D721Med (cell line): Measurements from ENCODE around the gene CBX1.

Experiments
- DNase-seq: peaks from one replicate; pipeline ENCODE4 v3.0.0; 2011; ENCODE audit warnings: low spot score; ENCODE audit not compliant: insufficient read length
- FAIRE-seq: peaks from 2 replicates; lab custom pipeline; 2011; peaks lifted over from hg19 to GRCh38; lab: Jason Lieb, UNC
- CTCF ChIP-seq: IDR thresholded peaks from 2 replicates; pipeline ENCODE4 v1.5.1; 2012; ENCODE audit warnings: mild to moderate bottlenecking, control low read depth; ENCODE audit not compliant: insufficient read depth; ENCODE audit errors: missing control alignments

The CBX1 gene

DNA sequence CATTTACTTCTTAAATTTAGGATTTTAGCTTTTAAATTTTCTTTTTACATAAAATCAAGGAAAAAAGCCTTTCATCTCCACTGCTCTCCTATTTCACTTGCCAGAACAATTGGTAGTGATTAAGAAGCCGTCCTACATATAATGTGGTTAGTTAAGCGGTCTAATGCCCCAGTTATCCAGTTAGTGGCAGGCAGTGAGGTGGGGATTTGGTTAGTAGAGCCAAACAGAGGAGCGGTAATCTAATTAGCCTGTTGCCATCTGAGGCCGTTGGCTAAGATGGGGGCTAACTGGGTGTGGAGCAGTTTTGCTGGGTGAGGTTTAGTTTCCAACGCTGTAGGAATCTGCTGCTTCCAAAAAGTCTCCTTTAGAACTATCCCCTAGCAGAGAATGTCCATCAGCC, 28.7 kb upstream of the CBX1 start:
- no peak for TF ChIP-seq CTCF
- FAIRE-seq (no peak), DNase-seq (no peak)

- DNase-seq: no peak
- no peak for TF ChIP-seq CTCF
- no peak for FAIRE-seq
Observed at GRCh38 chr17:48128400-48128799, 27.1 kb upstream of the CBX1 start.

DNA sequence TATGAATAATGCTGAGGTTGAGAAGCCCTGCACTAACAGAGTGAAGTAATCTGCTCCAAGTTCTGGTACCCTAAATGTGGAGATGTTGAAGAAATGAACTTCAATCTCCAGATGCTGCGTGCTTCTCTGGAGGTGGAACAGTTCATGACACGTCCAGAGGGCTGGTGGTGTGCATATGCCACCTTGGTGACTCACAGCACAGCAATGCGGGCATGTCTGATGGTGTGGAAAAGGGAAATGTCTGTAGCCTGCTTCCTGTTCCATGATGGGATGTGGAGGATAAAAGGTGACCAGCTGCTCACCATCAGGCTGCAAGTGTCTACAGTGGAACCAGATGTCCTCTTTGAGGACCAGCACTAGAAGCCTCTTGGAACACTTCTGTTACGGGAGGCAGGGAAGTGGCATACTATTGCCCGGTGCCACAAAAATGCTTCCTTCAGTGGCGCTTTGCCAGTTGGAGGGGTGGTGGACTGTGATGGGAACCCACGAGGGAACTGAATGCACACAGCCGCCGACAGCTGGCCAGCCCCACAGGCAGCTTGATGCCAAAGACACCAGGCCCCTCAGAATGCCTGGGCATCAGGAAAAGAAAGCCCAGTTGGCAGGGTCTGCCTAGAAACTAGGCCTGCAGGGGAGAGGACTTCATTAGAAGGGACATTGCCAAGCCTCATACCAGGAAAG, 26.2 kb upstream of the CBX1 start:
- no peak for TF ChIP-seq CTCF
- DNase-seq: no peak
- no peak for FAIRE-seq

DNA sequence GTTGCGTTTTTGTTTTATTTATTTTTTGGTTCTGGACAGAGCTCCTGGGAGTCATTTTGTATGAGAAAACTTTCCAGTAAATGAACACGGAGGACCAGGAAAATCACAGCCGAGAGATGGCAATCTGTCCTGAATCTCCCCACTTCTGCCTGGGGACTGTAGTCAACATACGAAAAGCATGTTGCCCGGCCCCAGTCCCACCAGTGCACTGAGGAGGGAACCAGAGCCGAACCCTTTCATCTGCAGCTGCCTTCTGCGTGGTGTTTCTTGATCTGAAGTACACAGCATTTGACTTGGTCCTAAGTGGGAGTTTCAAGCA, 25.2 kb upstream of the CBX1 start:
- no peak for TF ChIP-seq CTCF
- FAIRE-seq: no peak
- no peak for DNase-seq

DNA sequence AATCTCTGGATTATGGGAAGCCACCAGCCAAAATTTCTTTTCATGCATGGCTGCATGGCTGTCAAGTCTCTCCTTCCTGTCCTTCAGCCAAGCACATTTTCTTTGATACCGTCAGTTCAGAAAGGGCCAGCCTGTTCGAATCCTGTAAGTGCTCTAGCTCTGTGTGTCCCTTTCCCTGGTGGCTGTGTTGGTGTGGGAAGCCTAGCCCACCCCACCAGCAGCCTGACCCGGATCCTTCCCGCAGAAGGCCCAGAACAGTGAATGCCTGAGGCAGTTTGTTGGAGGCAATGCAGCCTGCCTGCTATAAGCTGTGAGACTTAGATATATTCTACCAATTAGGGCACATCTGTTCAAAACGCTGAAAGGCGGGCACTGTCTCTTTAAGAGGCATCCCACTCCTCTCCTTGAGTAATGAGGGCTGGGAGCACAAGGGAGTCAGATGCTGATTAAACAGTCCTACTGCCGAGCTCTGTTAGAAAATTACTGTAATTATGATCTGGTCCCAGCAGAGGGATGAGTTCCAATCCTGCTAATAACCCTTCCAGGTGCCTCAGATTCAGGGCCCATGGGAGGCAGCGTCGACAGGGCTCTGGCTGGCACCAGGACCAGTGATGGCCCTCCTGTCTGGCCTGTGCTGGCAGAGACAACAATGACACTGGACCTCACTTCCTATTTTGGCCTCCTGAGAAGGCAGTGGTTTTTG, 24.7 kb upstream of the CBX1 start:
- no peak for TF ChIP-seq CTCF
- FAIRE-seq: no peak

DNA sequence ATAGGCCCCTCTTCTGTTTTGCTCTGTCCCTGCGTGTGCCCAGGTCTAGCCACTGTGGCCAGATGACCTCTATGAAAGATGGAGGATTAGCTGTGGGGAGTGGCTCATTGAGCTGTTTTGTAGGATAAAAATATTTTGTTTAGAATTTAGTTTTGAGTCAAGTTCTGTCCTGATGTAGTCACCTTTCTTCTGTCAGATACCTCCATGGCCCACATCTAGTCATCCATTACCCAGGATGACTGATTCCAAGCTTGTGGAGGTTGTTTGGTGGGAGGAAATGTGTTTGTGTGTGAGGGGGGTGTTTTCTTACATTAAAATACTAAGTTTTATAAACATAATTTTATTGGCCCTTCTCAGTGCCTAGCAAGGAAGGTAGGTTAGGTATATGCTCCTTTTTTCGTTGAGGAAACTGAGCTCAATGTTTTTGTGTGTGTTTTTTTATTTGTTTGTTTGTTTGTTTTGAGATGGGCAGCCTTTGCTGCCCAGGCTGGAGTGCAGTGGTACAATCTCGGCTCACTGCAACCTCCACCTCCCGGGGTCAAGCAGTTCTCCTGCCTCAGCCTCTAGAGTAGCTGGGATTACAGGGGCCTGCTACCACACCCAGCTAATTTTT, 22.6 kb upstream of the CBX1 start:
- DNase-seq: no peak
- TF ChIP-seq CTCF: no peak
- FAIRE-seq: no peak

More for the DNA sequence above, 24.7 kb upstream of the CBX1 start:
- DNase-seq: no peak

DNA sequence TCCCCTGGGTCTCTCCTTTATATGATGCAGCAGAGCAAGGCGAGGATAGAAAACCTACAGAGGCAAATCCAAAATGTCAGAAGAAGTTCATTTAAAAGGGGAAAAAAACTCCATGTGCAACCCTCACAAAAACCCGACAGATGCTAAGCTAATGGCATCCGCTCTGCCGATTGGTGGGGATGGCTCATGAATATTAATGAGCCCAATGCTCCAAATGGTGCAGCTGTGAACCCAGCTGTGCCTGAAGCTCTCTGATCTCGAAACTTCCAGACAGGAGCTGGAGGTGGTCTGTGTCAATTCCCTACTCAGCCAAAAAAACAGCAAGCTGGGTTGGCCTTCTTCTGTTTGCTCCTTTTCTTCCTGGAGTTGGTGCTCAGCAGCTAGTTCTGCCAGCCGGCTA, 21.8 kb upstream of the CBX1 start:
- FAIRE-seq (no peak), DNase-seq (no peak)

More for the DNA sequence above, 21.8 kb upstream of the CBX1 start:
- TF ChIP-seq CTCF: no peak
